H1 (cell line): ENCODE data around the gene GALNT12. TPM values are rescaled to one million over a fixed set of nuclear protein-coding genes. Genes with fewer than 3 reads are reported as not detected.

Experiments
- CEBPB ChIP-seq: IDR thresholded peaks from 2 replicates; pipeline ENCODE4 v1.6.1; 2012; ENCODE audit warnings: low read depth, low read length
- EZH2 ChIP-seq: fragments of 200-600 bp; sonication (generic); IDR thresholded peaks from 2 replicates; pipeline ENCODE4 v1.7.1; 2012; ENCODE audit warnings: low read depth, mild to moderate bottlenecking, moderate library complexity, low read length, inconsistent platforms; ENCODE audit not compliant: severe bottlenecking
- GABPA ChIP-seq: IDR thresholded peaks from 2 replicates; pipeline ENCODE4 v1.6.1; 2011; ENCODE audit warnings: mild to moderate bottlenecking, low read length, moderate library complexity, borderline replicate concordance; ENCODE audit not compliant: insufficient read depth
- PHF8 ChIP-seq: fragments of 200-600 bp; sonication (generic); conservative IDR thresholded peaks from 2 replicates; pipeline ENCODE4 v1.7.1; 2012; ENCODE audit warnings: low read depth, mild to moderate bottlenecking, inconsistent platforms, low read length, moderate library complexity
- RBBP5 ChIP-seq: IDR thresholded peaks from 2 replicates; pipeline ENCODE4 v1.7.1; 2012; ENCODE audit warnings: low read depth, mild to moderate bottlenecking, inconsistent platforms, low read length, moderate library complexity, borderline replicate concordance
- SUZ12 ChIP-seq: fragments of 200-600 bp; sonication (generic); IDR thresholded peaks from 2 replicates; pipeline ENCODE4 v1.6.1; 2012; ENCODE audit warnings: mild to moderate bottlenecking, inconsistent platforms, low read length, moderate library complexity, mixed read lengths
- polyA plus RNA-seq, 7 experiments: library from polyadenylated mRNA; depleted of rRNA in 3 of 7; stranded (reverse) in 5 of 7; unstranded in 2 of 7; fragments of >200 nt in 5 of 7; fragments of 200-250 nt in 2 of 7; gene quantifications; 1 replicate in 5 of 7; 2 replicates in 1 of 7; 4 replicates in 1 of 7; pipeline versions ENCODE4 v1.2.1 to v1.2.3, GENCODE V29; 2011 to 2013; ENCODE audit warnings: missing spikeins in 2 of 7, mixed read lengths in 2 of 7
- total RNA-seq: library from RNA; stranded (reverse); fragmentation: NEBNext Ultra II Directional; extraction: Animal tissue kit (Norgen Biotek cat#: 25700); gene quantifications from 2 replicates; pipeline ENCODE4 v1.2.1, GENCODE V29; 2021
- TF ChIP-seq, protein P1 (sequence below): fragments of 300-600 bp; sonication (generic); IDR thresholded peaks from 2 replicates; pipeline ENCODE4 v1.7.1; 2012; ENCODE audit warnings: low read length, moderate library complexity, mild to moderate bottlenecking, inconsistent platforms; ENCODE audit not compliant: insufficient replicate concordance

GALNT12 gene
- total and polyA plus RNA-seq, 2 of the 8 experiments (the other 6 are each of a cell fraction or from before 2014, with no cell fraction given) = 16.2 to 19.6 TPM

GRCh38 chr9:98790134-98790841, 17.2 kb upstream of the GALNT12 start (continued):
- TF ChIP-seq PHF8 (no peak), CEBPB (no peak), RBBP5 (no peak), GABPA (no peak), EZH2 (no peak), SUZ12 (no peak)
- TF ChIP-seq, protein P1, sequence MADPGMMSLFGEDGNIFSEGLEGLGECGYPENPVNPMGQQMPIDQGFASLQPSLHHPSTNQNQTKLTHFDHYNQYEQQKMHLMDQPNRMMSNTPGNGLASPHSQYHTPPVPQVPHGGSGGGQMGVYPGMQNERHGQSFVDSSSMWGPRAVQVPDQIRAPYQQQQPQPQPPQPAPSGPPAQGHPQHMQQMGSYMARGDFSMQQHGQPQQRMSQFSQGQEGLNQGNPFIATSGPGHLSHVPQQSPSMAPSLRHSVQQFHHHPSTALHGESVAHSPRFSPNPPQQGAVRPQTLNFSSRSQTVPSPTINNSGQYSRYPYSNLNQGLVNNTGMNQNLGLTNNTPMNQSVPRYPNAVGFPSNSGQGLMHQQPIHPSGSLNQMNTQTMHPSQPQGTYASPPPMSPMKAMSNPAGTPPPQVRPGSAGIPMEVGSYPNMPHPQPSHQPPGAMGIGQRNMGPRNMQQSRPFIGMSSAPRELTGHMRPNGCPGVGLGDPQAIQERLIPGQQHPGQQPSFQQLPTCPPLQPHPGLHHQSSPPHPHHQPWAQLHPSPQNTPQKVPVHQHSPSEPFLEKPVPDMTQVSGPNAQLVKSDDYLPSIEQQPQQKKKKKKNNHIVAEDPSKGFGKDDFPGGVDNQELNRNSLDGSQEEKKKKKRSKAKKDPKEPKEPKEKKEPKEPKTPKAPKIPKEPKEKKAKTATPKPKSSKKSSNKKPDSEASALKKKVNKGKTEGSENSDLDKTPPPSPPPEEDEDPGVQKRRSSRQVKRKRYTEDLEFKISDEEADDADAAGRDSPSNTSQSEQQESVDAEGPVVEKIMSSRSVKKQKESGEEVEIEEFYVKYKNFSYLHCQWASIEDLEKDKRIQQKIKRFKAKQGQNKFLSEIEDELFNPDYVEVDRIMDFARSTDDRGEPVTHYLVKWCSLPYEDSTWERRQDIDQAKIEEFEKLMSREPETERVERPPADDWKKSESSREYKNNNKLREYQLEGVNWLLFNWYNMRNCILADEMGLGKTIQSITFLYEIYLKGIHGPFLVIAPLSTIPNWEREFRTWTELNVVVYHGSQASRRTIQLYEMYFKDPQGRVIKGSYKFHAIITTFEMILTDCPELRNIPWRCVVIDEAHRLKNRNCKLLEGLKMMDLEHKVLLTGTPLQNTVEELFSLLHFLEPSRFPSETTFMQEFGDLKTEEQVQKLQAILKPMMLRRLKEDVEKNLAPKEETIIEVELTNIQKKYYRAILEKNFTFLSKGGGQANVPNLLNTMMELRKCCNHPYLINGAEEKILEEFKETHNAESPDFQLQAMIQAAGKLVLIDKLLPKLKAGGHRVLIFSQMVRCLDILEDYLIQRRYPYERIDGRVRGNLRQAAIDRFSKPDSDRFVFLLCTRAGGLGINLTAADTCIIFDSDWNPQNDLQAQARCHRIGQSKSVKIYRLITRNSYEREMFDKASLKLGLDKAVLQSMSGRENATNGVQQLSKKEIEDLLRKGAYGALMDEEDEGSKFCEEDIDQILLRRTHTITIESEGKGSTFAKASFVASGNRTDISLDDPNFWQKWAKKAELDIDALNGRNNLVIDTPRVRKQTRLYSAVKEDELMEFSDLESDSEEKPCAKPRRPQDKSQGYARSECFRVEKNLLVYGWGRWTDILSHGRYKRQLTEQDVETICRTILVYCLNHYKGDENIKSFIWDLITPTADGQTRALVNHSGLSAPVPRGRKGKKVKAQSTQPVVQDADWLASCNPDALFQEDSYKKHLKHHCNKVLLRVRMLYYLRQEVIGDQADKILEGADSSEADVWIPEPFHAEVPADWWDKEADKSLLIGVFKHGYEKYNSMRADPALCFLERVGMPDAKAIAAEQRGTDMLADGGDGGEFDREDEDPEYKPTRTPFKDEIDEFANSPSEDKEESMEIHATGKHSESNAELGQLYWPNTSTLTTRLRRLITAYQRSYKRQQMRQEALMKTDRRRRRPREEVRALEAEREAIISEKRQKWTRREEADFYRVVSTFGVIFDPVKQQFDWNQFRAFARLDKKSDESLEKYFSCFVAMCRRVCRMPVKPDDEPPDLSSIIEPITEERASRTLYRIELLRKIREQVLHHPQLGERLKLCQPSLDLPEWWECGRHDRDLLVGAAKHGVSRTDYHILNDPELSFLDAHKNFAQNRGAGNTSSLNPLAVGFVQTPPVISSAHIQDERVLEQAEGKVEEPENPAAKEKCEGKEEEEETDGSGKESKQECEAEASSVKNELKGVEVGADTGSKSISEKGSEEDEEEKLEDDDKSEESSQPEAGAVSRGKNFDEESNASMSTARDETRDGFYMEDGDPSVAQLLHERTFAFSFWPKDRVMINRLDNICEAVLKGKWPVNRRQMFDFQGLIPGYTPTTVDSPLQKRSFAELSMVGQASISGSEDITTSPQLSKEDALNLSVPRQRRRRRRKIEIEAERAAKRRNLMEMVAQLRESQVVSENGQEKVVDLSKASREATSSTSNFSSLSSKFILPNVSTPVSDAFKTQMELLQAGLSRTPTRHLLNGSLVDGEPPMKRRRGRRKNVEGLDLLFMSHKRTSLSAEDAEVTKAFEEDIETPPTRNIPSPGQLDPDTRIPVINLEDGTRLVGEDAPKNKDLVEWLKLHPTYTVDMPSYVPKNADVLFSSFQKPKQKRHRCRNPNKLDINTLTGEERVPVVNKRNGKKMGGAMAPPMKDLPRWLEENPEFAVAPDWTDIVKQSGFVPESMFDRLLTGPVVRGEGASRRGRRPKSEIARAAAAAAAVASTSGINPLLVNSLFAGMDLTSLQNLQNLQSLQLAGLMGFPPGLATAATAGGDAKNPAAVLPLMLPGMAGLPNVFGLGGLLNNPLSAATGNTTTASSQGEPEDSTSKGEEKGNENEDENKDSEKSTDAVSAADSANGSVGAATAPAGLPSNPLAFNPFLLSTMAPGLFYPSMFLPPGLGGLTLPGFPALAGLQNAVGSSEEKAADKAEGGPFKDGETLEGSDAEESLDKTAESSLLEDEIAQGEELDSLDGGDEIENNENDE = no peak
